Epithelial cell of esophagus (primary cell): ENCODE results near the gene SLC7A1.

Experiments used
- DNase-seq: peaks from one replicate; pipeline ENCODE4 v3.0.0; 2010; ENCODE audit warnings: low read depth
- H3K4me3 ChIP-seq: 2 replicates; pipeline ENCODE4 v1.5.1; 2011; ENCODE audit warnings: mild to moderate bottlenecking, low read length, control low read depth
- CTCF ChIP-seq: IDR thresholded peaks from 2 replicates; pipeline ENCODE4 v1.5.1; 2011; ENCODE audit warnings: low read depth, mild to moderate bottlenecking, low read length, control low read depth, inconsistent platforms; ENCODE audit not compliant: insufficient read depth; ENCODE audit errors: missing control alignments

SLC7A1 gene

GRCh38 chr13:29583073-29583785 lies 12.3 kb downstream of the SLC7A1 start:
- TF ChIP-seq CTCF: no peak
- peak; percentile 64 for DNase-seq
- no peak overlapping the region for H3K4me3 ChIP-seq

GRCh38 chr13:29582171-29582570 lies 13.3 kb downstream of the SLC7A1 start:
- no peak for DNase-seq
- no peak overlapping the region for H3K4me3 ChIP-seq
- TF ChIP-seq CTCF: no peak

- DNase-seq: no peak
- no peak overlapping the region for H3K4me3 ChIP-seq
- TF ChIP-seq CTCF: no peak
Measured at GRCh38 chr13:29581666-29582065, 13.8 kb downstream of the SLC7A1 start.

- TF ChIP-seq CTCF: no peak
- DNase-seq: no peak
- H3K4me3 ChIP-seq: no peak overlapping the region
Measured at GRCh38 chr13:29579094-29579493, 16.4 kb downstream of the SLC7A1 start.

- DNase-seq: no peak
- no peak for TF ChIP-seq CTCF
- H3K4me3 ChIP-seq: no peak overlapping the region
Measured at GRCh38 chr13:29578300-29579085, 17.0 kb downstream of the SLC7A1 start.

GRCh38 chr13:29577136-29578051 lies 18.1 kb downstream of the SLC7A1 start:
- no peak for TF ChIP-seq CTCF
- no peak overlapping the region for H3K4me3 ChIP-seq
- DNase-seq: no peak
